K562 (cell line): ENCODE data around the gene EPN2. TPM values are rescaled to one million over a fixed set of nuclear protein-coding genes. Genes with fewer than 3 reads are reported as not detected.
A peak's percentile ranks its signal among the peaks of the same experiment; 100 is the strongest.

Source experiments
- ATAC-seq: fragments of 200-7000 bp; cut with Tn5 transposase; 3 replicates; pipeline ENCODE4 v1.9.1; 2020; ENCODE audit warnings: moderate library complexity
- BruUV-seq: library from RNA; stranded (reverse); fragments of 400-500 nt; replicated peaks from 2 replicates; lab custom pipeline; 2021; lab: Mats Ljungman, UMichigan
- CTCF ChIA-PET: fragments of 300-600 bp; formaldehyde crosslinking; extraction: SDS; loops from one replicate; lab custom pipeline; 2021; ENCODE audit warnings: low intra/inter-chr PET ratio; lab: Yijun Ruan, JAX
- POLR2A ChIA-PET: fragments of 300-600, 350-650 bp; sonication (Branson Sonifier 250); formaldehyde crosslinking; extraction: SDS; loops from one replicate; lab custom pipeline; 2021; ENCODE audit warnings: antibody characterized with exemption, inconsistent platforms; lab: Yijun Ruan, JAX
- DNase-seq, 4 experiments: peaks; one replicate each; pipeline versions ENCODE4 v3.0.0 to v3.0.0-alpha.2; 2011 to 2018; ENCODE audit warnings: low spot score in 3 of 4, mixed read lengths in 3 of 4; ENCODE audit errors: extremely low read depth in 1 of 4
- FAIRE-seq: peaks from 2 replicates; lab custom pipeline; 2011; peaks lifted over from hg19 to GRCh38; lab: Jason Lieb, UNC
- H2AFZ ChIP-seq: 2 replicates; pipeline ENCODE4 v1.6.0; 2011; ENCODE audit warnings: low read depth, low read length, control low read depth, inconsistent platforms
- H3K27ac ChIP-seq: fragments of 200-600 bp; 3 replicates; pipeline ENCODE4 v1.8.0; 2011; ENCODE audit warnings: low read depth, mild to moderate bottlenecking, control low read depth, inconsistent platforms, low read length, moderate library complexity, mixed read lengths; ENCODE audit errors: extremely low read depth
- H3K27me3 ChIP-seq, 2 experiments: fragments of 300-600 bp in 1 of 2; 2 replicates in 1 of 2; 3 replicates in 1 of 2; pipeline versions ENCODE4 v1.6.0 to v1.8.0; 2011; ENCODE audit warnings: inconsistent platforms in 2 of 2, low read length in 2 of 2, mild to moderate bottlenecking in 1 of 2, mixed read lengths in 1 of 2, moderate library complexity in 1 of 2; ENCODE audit not compliant: control insufficient read depth in 2 of 2, insufficient read depth in 2 of 2
- H3K36me3 ChIP-seq: fragments of 300-600 bp; 3 replicates; pipeline ENCODE4 v1.8.0; 2011; ENCODE audit warnings: mild to moderate bottlenecking, low read length, inconsistent platforms; ENCODE audit not compliant: control insufficient read depth, insufficient read depth
- H3K4me1 ChIP-seq, 2 experiments: fragments of 200-600 bp in 1 of 2; replicated peaks in 1 of 2; 2 replicates in 1 of 2; 3 replicates in 1 of 2; pipeline versions ENCODE4 v1.5.1 to v1.8.0; 2011; ENCODE audit warnings: inconsistent platforms in 2 of 2, low read length in 2 of 2, mild to moderate bottlenecking in 1 of 2, mixed read lengths in 1 of 2, moderate library complexity in 1 of 2; ENCODE audit not compliant: control insufficient read depth in 2 of 2, insufficient read depth in 2 of 2
- H3K4me2 ChIP-seq: 2 replicates; pipeline ENCODE4 v1.6.1; 2011; ENCODE audit warnings: low read length, control low read depth, inconsistent platforms, mixed read lengths; ENCODE audit not compliant: insufficient read depth
- H3K4me3 ChIP-seq: fragments of 200-600 bp; sonication (generic), shearing (Covaris generic); 2 replicates; pipeline ENCODE4 v1.5.1; 2016; ENCODE audit warnings: control low read depth, inconsistent platforms
- H3K79me2 ChIP-seq: fragments of 200-600 bp; 3 replicates; pipeline ENCODE4 v1.8.0; 2011; ENCODE audit warnings: low read length, inconsistent platforms; ENCODE audit not compliant: control insufficient read depth, insufficient read depth
- H3K9ac ChIP-seq, 2 experiments: 2 replicates each; pipeline versions ENCODE4 v1.6.0 to v1.6.1; 2011; ENCODE audit warnings: low read depth in 2 of 2, low read length in 2 of 2, control low read depth in 1 of 2, inconsistent platforms in 1 of 2, mild to moderate bottlenecking in 1 of 2, mixed read lengths in 1 of 2; ENCODE audit not compliant: insufficient read depth in 1 of 2
- H3K9me1 ChIP-seq: one replicate; pipeline ENCODE4 v1.6.0; 2011; ENCODE audit warnings: inconsistent platforms, mild to moderate bottlenecking, low read length, moderate library complexity; ENCODE audit not compliant: control insufficient read depth, insufficient read depth
- H3K9me3 ChIP-seq: replicated peaks from 2 replicates; pipeline ENCODE4 v1.5.1; 2011; ENCODE audit warnings: low read depth, low read length, inconsistent platforms; ENCODE audit not compliant: control insufficient read depth, insufficient read depth
- H4K20me1 ChIP-seq: replicated peaks from 2 replicates; pipeline ENCODE4 v1.6.1; 2011; ENCODE audit warnings: low read length, inconsistent platforms, mixed read lengths; ENCODE audit not compliant: control insufficient read depth, insufficient read depth
- CCNT2 ChIP-seq: IDR thresholded peaks from 2 replicates; pipeline ENCODE4 v1.6.1; 2011; ENCODE audit warnings: borderline replicate concordance, low read depth, mild to moderate bottlenecking, moderate library complexity, mixed read lengths, low read length; ENCODE audit not compliant: insufficient read length; ENCODE audit errors: extremely low read depth
- JUN ChIP-seq, 2 experiments: sonication (generic) in 1 of 2; formaldehyde crosslinking in 1 of 2; IDR thresholded peaks; 2 replicates each; pipeline versions ENCODE4 v1.6.1 to v1.8.0; 2012 to 2022; ENCODE audit warnings: borderline replicate concordance in 2 of 2, mild to moderate bottlenecking in 2 of 2, improper control_type of control experiment in 1 of 2, low read depth in 1 of 2, low read length in 1 of 2, missing genetic modification reagents in 1 of 2
- NBN ChIP-seq: fragments of 450-650 bp; IDR thresholded peaks from 2 replicates; pipeline ENCODE4 v1.6.1; 2016; ENCODE audit warnings: low read depth, mild to moderate bottlenecking
- NFRKB ChIP-seq: fragments of 450-650 bp; IDR thresholded peaks from 2 replicates; pipeline ENCODE4 v1.6.1; 2016; ENCODE audit warnings: low read depth
- ZC3H11A ChIP-seq: IDR thresholded peaks from 2 replicates; pipeline ENCODE4 v1.6.1; 2012; ENCODE audit warnings: low read depth, low read length, improper control_type of control experiment
- ZNF140 ChIP-seq: fragments of 250-450 bp; sonication (Bioruptor Pico); IDR thresholded peaks from 2 replicates; pipeline ENCODE4 v1.8.0; 2021; ENCODE audit warnings: moderate library complexity, mild to moderate bottlenecking, inconsistent platforms
- ZNF384 ChIP-seq: IDR thresholded peaks from 2 replicates; pipeline ENCODE4 v1.6.1; 2012; ENCODE audit warnings: low read depth, low read length, improper control_type of control experiment
- WGBS: fragments of 100-300 bp; shearing (Covaris generic); methylation state at CpG from one replicate; pipeline ENCODE4 v1.1.6; 2016; ENCODE audit warnings: low coverage, mixed read lengths; ENCODE audit not compliant: insufficient coverage; ENCODE audit errors: missing lambda C conversion rate; 5-methylcytosine and 5-hydroxymethylcytosine counted together
- in situ Hi-C: fragments of 300-500 bp; cut with MboI; formaldehyde crosslinking; loops from 4 replicates; pipeline ENCODE4 v1.15.0; 2018; ENCODE audit warnings: inconsistent platforms, mixed read lengths
- intact Hi-C: fragments of 100-400 bp; cut with micrococcal nuclease; formaldehyde crosslinking; loops from 2 replicates; pipeline ENCODE4 v1.14.2; 2022
- polyA plus RNA-seq, 8 experiments: library from polyadenylated mRNA; depleted of rRNA in 4 of 8; stranded (reverse) in 5 of 8; unstranded in 3 of 8; fragments of >200 nt; fragmentation: Nextera tagmentation in 2 of 8; fragmentation: Illumina TruSeq in 1 of 8; extraction: Ambion mirVana in 2 of 8; extraction: Trizol in 1 of 8; gene quantifications; 2 replicates each; pipeline versions ENCODE4 v1.2.1 to v1.2.3, GENCODE V29; 2011 to 2014; ENCODE audit warnings: inconsistent platforms in 1 of 8, missing spikeins in 1 of 8
- total RNA-seq, 7 experiments: library from RNA; depleted of rRNA in 6 of 7; stranded (reverse); fragments of >200 nt in 6 of 7; fragmentation: Illumina TruSeq in 2 of 7; extraction: Trizol in 2 of 7; gene quantifications; 2 replicates each; pipeline versions ENCODE4 v1.2.1 to v1.2.3, GENCODE V29; 2011 to 2021; ENCODE audit warnings: low replicate concordance in 1 of 7
- TF ChIP-seq, protein P1 (sequence below): fragments of 450-650 bp; formaldehyde crosslinking; IDR thresholded peaks from 2 replicates; pipeline ENCODE4 v1.4.0; 2020; ENCODE audit warnings: mild to moderate bottlenecking
- TF ChIP-seq, protein P2 (sequence below), 2 experiments: fragments of 250-450 bp in 1 of 2; fragments of 450-650 bp in 1 of 2; sonication (Bioruptor Pico) in 1 of 2; IDR thresholded peaks; 2 replicates each; pipeline versions ENCODE4 v1.6.1 to v1.8.0; 2016 to 2021; ENCODE audit warnings: mild to moderate bottlenecking in 2 of 2, moderate library complexity in 2 of 2, missing compliant biosample characterization in 1 of 2, missing genetic modification characterization in 1 of 2
- TF ChIP-seq, protein P3 (sequence below): sonication (generic); formaldehyde crosslinking; IDR thresholded peaks from 2 replicates; pipeline ENCODE4 v1.8.0; 2022; ENCODE audit warnings: missing genetic modification reagents, mild to moderate bottlenecking, borderline replicate concordance
- TF ChIP-seq, protein P4 (sequence below): fragments of 450-650 bp; IDR thresholded peaks from 2 replicates; pipeline ENCODE4 v1.6.1; 2017; ENCODE audit warnings: mild to moderate bottlenecking, moderate library complexity
- TF ChIP-seq, protein P5 (sequence below): fragments of 450-650 bp; formaldehyde crosslinking; IDR thresholded peaks from 2 replicates; pipeline ENCODE4 v1.4.0; 2020; ENCODE audit warnings: mild to moderate bottlenecking, moderate library complexity

EPN2 gene
- total and polyA plus RNA-seq, 9 of the 15 experiments (the other 6 are each of a cell fraction or from before 2014, with no cell fraction given), result 1.0 to 12.9 (median 8.9) TPM

DNA sequence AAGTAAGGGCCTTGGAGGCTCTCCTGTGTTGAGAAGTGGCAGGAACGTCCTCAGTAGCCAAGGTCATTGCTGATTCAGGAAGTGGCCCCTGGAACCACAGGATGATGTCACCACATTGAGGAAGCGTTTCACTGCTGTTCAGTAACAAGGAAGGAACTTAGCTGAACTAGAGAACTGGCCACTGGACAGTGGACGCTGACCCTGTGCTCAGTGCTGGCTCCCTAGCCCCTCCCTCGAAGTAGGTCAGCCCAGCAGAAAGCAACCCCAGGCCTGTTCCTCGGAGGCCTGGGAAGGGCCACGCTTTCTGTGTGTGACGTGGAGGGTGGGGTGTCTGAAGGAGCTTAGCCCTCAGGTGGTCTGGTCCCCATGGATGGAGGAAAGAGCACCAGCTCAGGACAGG, 67.0 kb downstream of the EPN2 start (continued):
- TF ChIP-seq, protein P1, sequence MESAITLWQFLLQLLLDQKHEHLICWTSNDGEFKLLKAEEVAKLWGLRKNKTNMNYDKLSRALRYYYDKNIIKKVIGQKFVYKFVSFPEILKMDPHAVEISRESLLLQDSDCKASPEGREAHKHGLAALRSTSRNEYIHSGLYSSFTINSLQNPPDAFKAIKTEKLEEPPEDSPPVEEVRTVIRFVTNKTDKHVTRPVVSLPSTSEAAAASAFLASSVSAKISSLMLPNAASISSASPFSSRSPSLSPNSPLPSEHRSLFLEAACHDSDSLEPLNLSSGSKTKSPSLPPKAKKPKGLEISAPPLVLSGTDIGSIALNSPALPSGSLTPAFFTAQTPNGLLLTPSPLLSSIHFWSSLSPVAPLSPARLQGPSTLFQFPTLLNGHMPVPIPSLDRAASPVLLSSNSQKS, result no peak
- TF ChIP-seq JUN (IDR thresholded peaks at IDR 0.05; ENCODE audit: borderline replicate concordance, low read depth, low read length), result peak; percentile 81
- 0 out of 2 replicates have a peak, but pooled peaks have one; percentile 56 for TF ChIP-seq JUN (CRISPR knock-in tag; IDR thresholded peaks at IDR 0.05; ENCODE audit: borderline replicate concordance)
- TF ChIP-seq CCNT2, result no peak

DNA sequence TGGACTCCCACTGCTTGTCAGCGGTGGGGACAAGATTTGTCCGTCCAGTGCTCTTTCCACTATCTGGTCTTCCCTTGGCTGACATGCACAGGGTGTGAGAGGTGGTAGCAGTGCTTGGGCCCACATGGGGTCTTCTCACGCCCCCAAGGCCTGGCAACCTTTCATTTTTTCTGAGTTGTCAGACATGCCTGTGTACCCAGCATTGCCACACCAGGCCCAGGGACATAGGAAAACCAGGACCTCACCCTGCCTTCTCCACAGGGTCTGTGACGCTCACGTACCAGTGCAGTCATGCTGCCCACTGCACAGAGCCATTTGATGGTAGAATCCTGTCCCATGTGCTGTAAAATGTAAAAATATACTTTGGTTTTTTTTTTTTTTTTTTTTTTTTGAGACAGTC, 67.6 kb downstream of the EPN2 start:
- WGBS, result 73% methylated on average over 3 of the region's 5 CpGs
- TF ChIP-seq, protein P2, sequence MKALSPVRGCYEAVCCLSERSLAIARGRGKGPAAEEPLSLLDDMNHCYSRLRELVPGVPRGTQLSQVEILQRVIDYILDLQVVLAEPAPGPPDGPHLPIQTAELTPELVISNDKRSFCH (CRISPR knock-in tag; IDR thresholded peaks at IDR 0.05), result no peak
- TF ChIP-seq, protein P2 (tag; IDR thresholded peaks at IDR 0.05), result 0 out of 2 replicates have a peak, but pooled peaks have one; percentile 12
- TF ChIP-seq ZC3H11A (no peak), NBN (no peak), ZNF140 (CRISPR knock-in tag) (no peak), ZNF384 (no peak), NFRKB (0 out of 2 replicates have a peak, but pooled peaks have one; percentile 2)
- TF ChIP-seq, protein P3, sequence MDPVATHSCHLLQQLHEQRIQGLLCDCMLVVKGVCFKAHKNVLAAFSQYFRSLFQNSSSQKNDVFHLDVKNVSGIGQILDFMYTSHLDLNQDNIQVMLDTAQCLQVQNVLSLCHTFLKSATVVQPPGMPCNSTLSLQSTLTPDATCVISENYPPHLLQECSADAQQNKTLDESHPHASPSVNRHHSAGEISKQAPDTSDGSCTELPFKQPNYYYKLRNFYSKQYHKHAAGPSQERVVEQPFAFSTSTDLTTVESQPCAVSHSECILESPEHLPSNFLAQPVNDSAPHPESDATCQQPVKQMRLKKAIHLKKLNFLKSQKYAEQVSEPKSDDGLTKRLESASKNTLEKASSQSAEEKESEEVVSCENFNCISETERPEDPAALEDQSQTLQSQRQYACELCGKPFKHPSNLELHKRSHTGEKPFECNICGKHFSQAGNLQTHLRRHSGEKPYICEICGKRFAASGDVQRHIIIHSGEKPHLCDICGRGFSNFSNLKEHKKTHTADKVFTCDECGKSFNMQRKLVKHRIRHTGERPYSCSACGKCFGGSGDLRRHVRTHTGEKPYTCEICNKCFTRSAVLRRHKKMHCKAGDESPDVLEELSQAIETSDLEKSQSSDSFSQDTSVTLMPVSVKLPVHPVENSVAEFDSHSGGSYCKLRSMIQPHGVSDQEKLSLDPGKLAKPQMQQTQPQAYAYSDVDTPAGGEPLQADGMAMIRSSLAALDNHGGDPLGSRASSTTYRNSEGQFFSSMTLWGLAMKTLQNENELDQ (CRISPR knock-in tag), result no peak
- TF ChIP-seq, protein P4, sequence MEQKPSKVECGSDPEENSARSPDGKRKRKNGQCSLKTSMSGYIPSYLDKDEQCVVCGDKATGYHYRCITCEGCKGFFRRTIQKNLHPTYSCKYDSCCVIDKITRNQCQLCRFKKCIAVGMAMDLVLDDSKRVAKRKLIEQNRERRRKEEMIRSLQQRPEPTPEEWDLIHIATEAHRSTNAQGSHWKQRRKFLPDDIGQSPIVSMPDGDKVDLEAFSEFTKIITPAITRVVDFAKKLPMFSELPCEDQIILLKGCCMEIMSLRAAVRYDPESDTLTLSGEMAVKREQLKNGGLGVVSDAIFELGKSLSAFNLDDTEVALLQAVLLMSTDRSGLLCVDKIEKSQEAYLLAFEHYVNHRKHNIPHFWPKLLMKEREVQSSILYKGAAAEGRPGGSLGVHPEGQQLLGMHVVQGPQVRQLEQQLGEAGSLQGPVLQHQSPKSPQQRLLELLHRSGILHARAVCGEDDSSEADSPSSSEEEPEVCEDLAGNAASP, result no peak
- TF ChIP-seq, protein P5, sequence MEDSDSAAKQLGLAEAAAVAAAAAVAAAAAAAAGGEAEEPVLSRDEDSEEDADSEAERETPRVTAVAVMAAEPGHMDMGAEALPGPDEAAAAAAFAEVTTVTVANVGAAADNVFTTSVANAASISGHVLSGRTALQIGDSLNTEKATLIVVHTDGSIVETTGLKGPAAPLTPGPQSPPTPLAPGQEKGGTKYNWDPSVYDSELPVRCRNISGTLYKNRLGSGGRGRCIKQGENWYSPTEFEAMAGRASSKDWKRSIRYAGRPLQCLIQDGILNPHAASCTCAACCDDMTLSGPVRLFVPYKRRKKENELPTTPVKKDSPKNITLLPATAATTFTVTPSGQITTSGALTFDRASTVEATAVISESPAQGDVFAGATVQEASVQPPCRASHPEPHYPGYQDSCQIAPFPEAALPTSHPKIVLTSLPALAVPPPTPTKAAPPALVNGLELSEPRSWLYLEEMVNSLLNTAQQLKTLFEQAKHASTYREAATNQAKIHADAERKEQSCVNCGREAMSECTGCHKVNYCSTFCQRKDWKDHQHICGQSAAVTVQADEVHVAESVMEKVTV (CRISPR knock-in tag), result no peak
- peak overlapping the region; percentile 54 for H3K4me2 ChIP-seq
- peaks cover 26 to 34% of the 10 kb centered on the region in 2 experiments for H3K4me1 ChIP-seq
- H3K36me3 ChIP-seq, result no peaks in the 10 kb centered on the region
- ATAC-seq (no peak; the same call in 2 of the 3 replicates), FAIRE-seq (no peak), DNase-seq (no peak)
- peaks cover 7% of the 10 kb centered on the region for H3K9me1 ChIP-seq
- H3K9me3 ChIP-seq, result no peaks in the 10 kb centered on the region
- H2AFZ ChIP-seq, result peak overlapping the region; percentile 69; the same call in 1 of the 2 replicates
- H3K4me3 ChIP-seq, result no peak overlapping the region
- intact Hi-C loops, result no loop called here
- peak overlapping the region; percentile 43 to 86; a peak in 2 of 4 replicates for H3K9ac ChIP-seq
- peaks cover 7% of the 10 kb centered on the region; the same call in 1 of the 3 replicates for H3K79me2 ChIP-seq
- POLR2A ChIA-PET, result interaction anchor here (1.0 to 1.2 kb wide), 3 partner anchors 11 to 17 kb away, joined by 3 to 5 read pairs (median 3); no protein-coding TSS in a partner anchor
- H4K20me1 ChIP-seq, result no peaks in the 10 kb centered on the region
- CTCF ChIA-PET, result no interaction called here
- no TSS peak for BruUV-seq
- H3K27ac ChIP-seq, result peak overlapping the region; percentile 85
- in situ Hi-C loops, result no loop called here
- no peaks in the 10 kb centered on the region for H3K27me3 ChIP-seq
